ENCODE measurements around the gene CDC42SE2. TPM values are rescaled to one million over a fixed set of nuclear protein-coding genes. Genes with fewer than 3 reads are reported as not detected.
"Not testable (repeated sequence)": the region's sequence is repeated elsewhere in the genome, so short reads cannot be mapped to it uniquely, and the experiment has no call there.

Gene CDC42SE2
- total RNA-seq, 1 donor from 2014 or later = 12.8 TPM

GRCh38 chr5:131266370-131267060, 2.7 kb downstream of the CDC42SE2 start:
- H3K4me3 ChIP-seq = no peak overlapping the region
- H3K27ac ChIP-seq = no peak overlapping the region
- H3K9me3 ChIP-seq = no peaks in the 10 kb centered on the region
- no peaks in the 10 kb centered on the region for H3K27me3 ChIP-seq
- DNase-seq (ENCODE audit: low spot score in 2 of 2) = no peak
- no peak for TF ChIP-seq CTCF (IDR thresholded peaks at IDR 0.05)
- intact Hi-C loops (cut with DNase I) = loop anchor here (10.0 kb wide), 2 partner anchors 118 to 528 kb away; partner anchors contain the start of gene FNIP1
- no peaks in the 10 kb centered on the region for H3K36me3 ChIP-seq
- peaks cover 0 to 2% of the 10 kb centered on the region in 2 donors for H3K4me1 ChIP-seq

GRCh38 chr5:131268758-131269370, 5.0 kb downstream of the CDC42SE2 start:
- no peaks in the 10 kb centered on the region for H3K4me1 ChIP-seq

GRCh38 chr5:131270809-131271208, 7.0 kb downstream of the CDC42SE2 start:
- intact Hi-C loops (cut with DNase I) = no loop called here
- no peak for TF ChIP-seq CTCF (IDR thresholded peaks at IDR 0.05)

More at GRCh38 chr5:131268758-131269370, 5.0 kb downstream of the CDC42SE2 start:
- DNase-seq (ENCODE audit: low spot score in 2 of 2) = no peak
- intact Hi-C loops (cut with DNase I) = loop anchor here (10.0 kb wide), 2 partner anchors 116 to 526 kb away; partner anchors contain the start of gene FNIP1
- H3K27me3 ChIP-seq = no peaks in the 10 kb centered on the region
- H3K4me3 ChIP-seq = no peak overlapping the region
- H3K27ac ChIP-seq = no peak overlapping the region
- no peak for TF ChIP-seq CTCF (IDR thresholded peaks at IDR 0.05)
- H3K9me3 ChIP-seq = no peaks in the 10 kb centered on the region
- H3K36me3 ChIP-seq = no peaks in the 10 kb centered on the region

GRCh38 chr5:131271888-131272287, 8.0 kb downstream of the CDC42SE2 start:
- H3K9me3 ChIP-seq; intact Hi-C loops (cut with DNase I); H3K27me3 ChIP-seq; H3K4me3 ChIP-seq; H3K4me1 ChIP-seq; H3K27ac ChIP-seq; H3K36me3 ChIP-seq; DNase-seq (ENCODE audit: low spot score in 2 of 2): not testable (repeated sequence)

More at GRCh38 chr5:131270809-131271208, 7.0 kb downstream of the CDC42SE2 start:
- no peaks in the 10 kb centered on the region for H3K9me3 ChIP-seq
- no peaks in the 10 kb centered on the region for H3K27me3 ChIP-seq
- DNase-seq (ENCODE audit: low spot score in 2 of 2) = no peak
- H3K27ac ChIP-seq = no peak overlapping the region
- H3K4me3 ChIP-seq = no peak overlapping the region
- no peaks in the 10 kb centered on the region for H3K4me1 ChIP-seq
- H3K36me3 ChIP-seq = no peaks in the 10 kb centered on the region

- intact Hi-C loops (cut with DNase I) = no loop called here
- H3K36me3 ChIP-seq = no peaks in the 10 kb centered on the region
- no peak overlapping the region for H3K27ac ChIP-seq
- no peak for TF ChIP-seq CTCF (IDR thresholded peaks at IDR 0.05)
- no peaks in the 10 kb centered on the region for H3K9me3 ChIP-seq
- H3K4me1 ChIP-seq = no peaks in the 10 kb centered on the region
- DNase-seq (ENCODE audit: low spot score in 2 of 2) = no peak
- no peak overlapping the region for H3K4me3 ChIP-seq
- H3K27me3 ChIP-seq = no peaks in the 10 kb centered on the region
Measured at GRCh38 chr5:131272307-131272706, 8.5 kb downstream of the CDC42SE2 start.

- intact Hi-C loops (cut with DNase I) = no loop called here
- no peaks in the 10 kb centered on the region for H3K9me3 ChIP-seq
- no peak overlapping the region for H3K27ac ChIP-seq
- no peaks in the 10 kb centered on the region for H3K36me3 ChIP-seq
- no peak overlapping the region for H3K4me3 ChIP-seq
- no peaks in the 10 kb centered on the region for H3K27me3 ChIP-seq
- H3K4me1 ChIP-seq = no peaks in the 10 kb centered on the region
- DNase-seq (ENCODE audit: low spot score in 2 of 2) = no peak
- TF ChIP-seq CTCF (IDR thresholded peaks at IDR 0.05) = no peak
Measured at GRCh38 chr5:131272724-131273123, 8.9 kb downstream of the CDC42SE2 start.
